NB4 (cell line): ENCODE measurements around the gene BARHL1.

Source experiments
- CTCF ChIP-seq: IDR thresholded peaks from one replicate; pipeline ENCODE4 v1.5.1; 2012; ENCODE audit warnings: low read depth, low read length
- MYC ChIP-seq: IDR thresholded peaks from 2 replicates; pipeline ENCODE4 v1.6.1; 2011; ENCODE audit warnings: low read depth, low read length
- POLR2A ChIP-seq: IDR thresholded peaks from 2 replicates; pipeline ENCODE4 v1.6.1; 2011; ENCODE audit warnings: mild to moderate bottlenecking; ENCODE audit not compliant: insufficient read length; ENCODE audit errors: extremely low read depth
- TF ChIP-seq, protein P1 (sequence below): IDR thresholded peaks from 2 replicates; pipeline ENCODE4 v1.6.1; 2011; ENCODE audit warnings: low read depth, low read length

GRCh38 chr9:132594412-132594811 lies 12.0 kb downstream of the BARHL1 start:
- no peak for TF ChIP-seq CTCF
- no peak for TF ChIP-seq MYC
- TF ChIP-seq, protein P1, sequence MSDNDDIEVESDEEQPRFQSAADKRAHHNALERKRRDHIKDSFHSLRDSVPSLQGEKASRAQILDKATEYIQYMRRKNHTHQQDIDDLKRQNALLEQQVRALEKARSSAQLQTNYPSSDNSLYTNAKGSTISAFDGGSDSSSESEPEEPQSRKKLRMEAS, result no peak
- no peak for TF ChIP-seq POLR2A
